GM03348 (cell line): ENCODE data around the gene ZFAND6.

ENCODE experiments used
- DNase-seq: peaks from one replicate; pipeline ENCODE4 v3.0.0; 2012; ENCODE audit warnings: low spot score

Gene ZFAND6

GRCh38 chr15:80052597-80053304, 6.7 kb upstream of the ZFAND6 start:
- no peak for DNase-seq

GRCh38 chr15:80055933-80056332, 3.5 kb upstream of the ZFAND6 start:
- no peak for DNase-seq

GRCh38 chr15:80058044-80058443, 1.4 kb upstream of the ZFAND6 start:
- no peak for DNase-seq

DNA sequence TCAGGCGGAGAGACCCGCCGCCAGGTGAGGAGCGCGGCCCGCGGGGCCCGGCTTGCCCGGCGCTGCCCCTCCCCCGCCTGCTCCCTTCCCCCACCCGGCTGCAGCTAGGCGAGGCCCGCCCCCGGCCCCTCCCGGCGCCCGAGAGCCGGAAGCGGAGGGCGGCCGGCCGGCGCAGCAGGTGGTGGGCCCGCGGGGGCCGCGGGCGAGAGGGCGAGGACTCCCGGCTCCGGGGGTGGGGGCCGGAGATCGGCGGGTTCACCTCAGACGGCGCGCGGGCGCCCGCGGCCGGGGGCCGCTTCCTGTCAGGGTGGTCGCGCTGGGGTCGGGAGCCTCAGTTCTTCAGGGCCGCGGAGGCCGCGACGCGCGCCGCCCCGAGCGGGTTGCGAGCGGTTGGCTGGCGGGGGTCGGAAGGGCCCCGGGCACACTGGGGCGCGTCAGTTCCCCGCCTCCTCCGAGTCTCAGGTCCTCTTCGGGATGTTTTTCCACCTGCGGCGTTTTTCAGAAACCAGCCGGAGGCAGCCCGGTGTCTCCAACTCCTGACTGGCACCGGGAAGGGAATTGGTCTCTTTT, 395 bp downstream of the ZFAND6 start:
- DNase-seq, result peak; percentile 88

- no peak for DNase-seq
These were observed 1.0 kb downstream of the ZFAND6 start for GRCh38 chr15:80060356-80061006.

DNA sequence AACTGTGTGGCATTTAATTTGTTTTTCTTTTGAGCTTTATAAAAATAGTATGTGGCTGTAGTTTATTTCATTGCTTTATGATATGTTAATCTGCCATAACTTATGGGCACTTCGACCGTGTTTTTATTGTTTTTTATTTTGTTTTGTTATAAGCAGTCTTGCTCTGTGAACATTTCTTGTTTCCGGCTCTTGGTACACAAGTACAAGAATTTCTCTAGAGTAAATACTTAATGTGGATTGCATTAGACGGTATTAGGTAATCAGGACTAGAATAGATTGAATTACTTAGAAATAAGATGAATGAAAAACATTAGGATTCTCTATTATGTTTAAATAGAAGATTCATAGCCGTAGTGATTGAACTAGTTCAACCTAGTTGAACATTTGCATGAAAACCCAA, 2.1 kb downstream of the ZFAND6 start:
- DNase-seq, result peak; percentile 27

- no peak for DNase-seq
These were observed 7.4 kb downstream of the ZFAND6 start for GRCh38 chr15:80066912-80067311.

- peak; percentile 52 for DNase-seq
These were observed 9.1 kb downstream of the ZFAND6 start for GRCh38 chr15:80068578-80068977.

GRCh38 chr15:80070840-80071239, 11.4 kb downstream of the ZFAND6 start:
- DNase-seq, result no peak

DNA sequence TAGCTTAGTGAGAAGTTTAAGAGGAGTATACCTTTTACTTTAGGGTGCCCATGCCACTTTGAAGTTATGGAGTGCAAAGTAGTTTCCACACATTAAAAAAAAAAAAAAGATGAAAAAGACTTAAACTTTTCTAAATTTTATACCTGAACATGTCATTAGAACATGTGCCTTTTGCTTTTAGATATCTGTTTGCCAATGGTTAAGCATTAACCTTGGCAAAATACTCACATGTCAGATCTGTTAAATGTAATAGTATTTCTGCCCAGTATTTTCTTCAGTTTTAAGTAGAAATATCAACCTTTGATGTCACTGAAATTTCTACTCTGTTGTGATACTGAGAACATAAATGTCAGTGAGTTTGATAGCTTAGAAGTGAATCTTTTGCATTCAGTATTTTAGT, 12.2 kb downstream of the ZFAND6 start:
- no peak for DNase-seq

GRCh38 chr15:80072285-80072994, 13.0 kb downstream of the ZFAND6 start:
- DNase-seq, result peak; percentile 77

DNA sequence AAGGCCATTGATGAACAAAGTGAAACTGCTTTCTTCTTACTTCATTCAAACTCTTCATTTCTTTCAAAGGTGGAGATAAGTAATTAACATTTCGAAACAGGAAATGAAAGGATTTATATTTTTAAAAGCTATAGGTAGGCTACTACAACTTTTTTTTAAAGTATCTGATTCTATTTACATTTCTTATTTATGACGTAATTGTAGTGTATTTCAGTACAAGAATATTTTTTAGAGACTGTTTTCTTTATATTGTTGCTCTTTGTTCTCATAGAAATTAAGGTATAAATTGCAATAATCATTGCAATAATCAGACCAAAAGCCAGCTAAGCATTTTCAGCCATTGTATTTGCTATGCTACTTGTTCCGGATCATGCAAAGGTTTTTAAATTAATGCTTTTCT, 13.7 kb downstream of the ZFAND6 start:
- DNase-seq, result no peak

DNA sequence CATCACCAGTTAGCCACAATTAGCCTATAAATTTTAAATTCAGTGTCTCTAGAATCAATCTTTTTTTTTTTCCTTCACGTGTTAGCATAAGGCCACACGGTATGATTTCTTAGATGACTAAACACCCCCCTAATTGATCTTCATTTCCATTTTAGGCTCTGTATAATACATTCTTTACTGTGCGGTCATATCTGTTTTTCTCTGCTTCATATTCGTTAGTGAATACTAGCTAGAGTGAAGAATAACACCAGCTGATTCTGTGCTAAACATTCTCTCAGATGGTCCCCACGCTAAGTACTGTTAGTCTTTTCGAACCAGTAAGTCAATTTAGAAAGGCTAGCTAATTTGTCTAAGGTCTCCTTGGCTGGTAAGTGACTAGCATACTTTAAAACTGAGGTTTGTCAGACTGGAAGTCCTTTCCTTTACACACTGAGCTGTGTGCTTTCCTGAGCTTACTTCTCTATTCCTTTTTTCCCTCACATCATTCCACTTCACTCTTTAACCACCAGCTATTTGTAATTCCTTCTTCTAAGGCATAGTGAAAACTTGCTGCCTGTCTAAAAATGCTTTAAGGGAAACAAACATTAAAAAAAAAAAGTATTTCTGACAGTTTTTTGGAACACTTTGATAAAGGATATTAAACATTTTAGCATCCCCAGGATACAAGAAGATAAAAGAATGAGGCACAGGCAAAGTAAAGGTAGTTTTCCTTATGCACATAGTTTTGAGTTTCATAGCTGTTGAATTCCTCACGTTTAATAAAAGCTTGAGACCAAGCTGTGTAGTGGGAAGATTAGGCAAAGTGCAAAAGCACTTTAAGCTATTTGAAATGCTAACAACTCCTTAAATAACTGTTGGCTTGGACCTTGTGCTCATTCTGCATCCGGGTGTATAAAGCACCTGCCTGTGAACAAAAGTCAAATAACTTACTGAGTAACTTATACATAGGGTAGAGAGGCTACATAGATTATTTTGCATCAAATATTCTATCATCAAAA, 17.1 kb downstream of the ZFAND6 start:
- DNase-seq, result no peak

DNA sequence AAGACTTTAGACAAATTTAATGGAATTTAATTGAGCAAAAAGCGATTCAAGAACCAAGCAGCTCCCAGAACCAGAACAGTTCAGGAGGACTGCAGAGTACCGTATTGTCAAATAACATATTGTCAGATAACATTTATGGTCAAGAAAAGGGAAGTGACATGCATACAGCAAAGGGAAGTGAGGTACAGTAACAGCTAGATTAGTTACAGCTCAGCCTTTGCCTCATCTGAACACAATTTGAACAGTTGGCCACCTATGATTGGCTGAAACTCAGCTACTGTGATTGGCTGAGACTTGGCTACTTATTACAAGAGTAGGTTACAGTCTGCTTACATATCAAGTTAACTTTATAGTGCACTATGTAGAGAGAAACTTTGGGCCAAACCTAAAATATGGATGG, 21.9 kb downstream of the ZFAND6 start:
- no peak for DNase-seq

DNA sequence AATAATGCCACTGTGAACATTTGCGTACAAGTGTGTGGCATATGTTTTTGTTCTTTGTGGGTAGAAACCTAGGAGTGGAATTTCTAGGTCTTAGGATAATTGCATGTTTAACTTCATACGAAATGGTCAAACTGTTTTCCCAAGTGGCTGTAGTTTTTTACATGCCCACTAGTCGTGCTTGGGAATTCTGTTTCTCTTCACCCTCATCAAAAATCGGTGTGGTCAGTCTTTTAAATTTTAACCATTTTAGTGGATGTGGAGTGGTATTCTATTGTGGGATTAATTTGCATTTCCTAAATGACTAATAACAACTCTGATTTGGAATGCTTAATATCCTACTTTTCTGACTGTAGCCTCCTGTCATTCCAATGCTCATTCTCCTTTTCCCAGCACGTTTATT, 27.6 kb downstream of the ZFAND6 start:
- DNase-seq, result no peak

DNA sequence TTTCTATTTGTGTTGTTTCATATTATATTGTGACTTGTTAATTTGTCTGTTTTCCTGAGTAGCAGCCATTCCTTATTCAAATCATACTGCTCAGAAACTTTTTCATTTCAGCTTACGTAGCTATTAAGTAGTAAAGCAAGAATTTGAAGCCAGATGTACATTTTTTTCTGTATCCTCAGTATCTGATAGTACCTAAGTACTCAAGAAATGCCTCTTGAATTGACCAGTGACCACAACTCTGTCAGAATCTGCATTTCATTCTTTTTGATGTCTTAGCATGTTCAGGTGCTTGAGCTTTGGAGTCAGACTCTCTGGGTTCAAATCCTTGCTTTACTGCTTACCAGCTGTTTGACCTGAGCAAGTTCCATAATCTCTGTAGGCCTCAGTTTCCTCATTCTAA, 30.6 kb downstream of the ZFAND6 start:
- no peak for DNase-seq

GRCh38 chr15:80090879-80091503, 31.5 kb downstream of the ZFAND6 start:
- no peak for DNase-seq

DNA sequence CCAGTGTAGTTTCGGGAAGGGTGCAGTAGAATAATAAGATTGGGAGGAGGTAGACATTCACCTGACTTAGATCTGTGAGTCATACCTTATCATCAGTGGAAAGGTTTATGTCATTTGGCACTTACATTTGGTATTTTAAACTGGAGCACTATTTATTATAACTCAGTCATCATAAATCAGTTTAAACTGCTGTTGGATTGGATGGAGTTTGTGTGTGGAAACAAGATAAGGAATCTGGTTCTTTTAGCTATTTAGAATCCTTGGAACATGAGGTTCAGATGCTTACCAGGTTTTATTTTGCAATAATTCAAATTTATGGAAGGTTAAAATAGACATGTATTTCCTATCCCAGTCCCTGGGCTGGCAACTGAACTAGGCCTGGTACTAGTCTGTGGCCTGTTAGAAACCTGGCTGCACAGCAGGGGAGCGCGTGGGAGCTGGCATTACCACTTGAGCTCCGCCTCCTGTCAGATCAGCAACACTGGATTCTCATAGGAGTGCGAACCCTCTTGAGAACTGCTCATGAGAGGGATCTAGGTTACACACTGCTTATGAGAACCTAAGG, 34.5 kb downstream of the ZFAND6 start:
- DNase-seq, result no peak

GRCh38 chr15:80095511-80095910, 36.0 kb downstream of the ZFAND6 start:
- no peak for DNase-seq

DNA sequence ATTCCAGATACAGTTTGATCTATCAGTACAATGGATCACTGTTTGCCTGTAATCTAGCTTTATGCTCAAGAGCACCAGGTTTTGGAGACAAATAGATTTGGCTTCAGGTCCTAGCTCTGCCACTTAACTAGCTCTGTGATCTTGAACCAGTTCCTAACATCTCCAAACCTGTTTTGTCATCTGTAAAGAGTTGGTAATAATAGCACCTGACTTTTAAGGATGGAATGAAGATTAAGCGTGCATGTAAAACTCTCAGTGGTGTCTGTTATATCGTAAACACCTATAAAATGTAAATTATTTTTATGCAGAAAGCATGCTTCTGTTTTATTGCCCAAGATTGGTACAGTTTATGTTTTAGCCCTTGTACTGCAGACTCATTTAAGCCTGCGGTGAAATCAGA, 36.5 kb downstream of the ZFAND6 start:
- no peak for DNase-seq

DNA sequence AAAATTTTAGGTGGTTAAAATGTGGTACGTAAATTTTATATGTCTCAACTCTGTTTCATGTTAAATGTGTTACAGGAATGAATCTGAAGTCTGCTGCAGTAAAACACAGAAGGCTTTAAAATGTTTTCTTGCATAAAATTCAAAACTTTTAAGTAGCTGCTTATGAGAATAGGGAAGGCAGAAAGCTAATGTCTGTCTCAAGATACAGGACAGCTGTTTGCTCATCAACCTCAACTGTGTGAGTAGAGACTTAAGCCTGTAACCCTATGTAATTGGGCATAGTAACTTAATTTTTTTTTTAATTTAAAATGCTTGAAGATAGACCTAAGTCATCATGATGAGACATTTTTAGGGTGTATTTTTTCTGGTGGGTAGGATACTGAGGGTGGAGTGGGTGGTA, 38.9 kb downstream of the ZFAND6 start:
- DNase-seq, result no peak
